TTC549 (cell line): ENCODE data around the gene GBGT1.

ENCODE experiments used
- FAIRE-seq: peaks from 2 replicates; lab custom pipeline; 2012; peaks lifted over from hg19 to GRCh38; lab: Jason Lieb, UNC

GBGT1 gene

GRCh38 chr9:133125941-133126696 lies 37.6 kb downstream of the GBGT1 start:
- FAIRE-seq, result no peak

- no peak for FAIRE-seq
Observed at GRCh38 chr9:133124907-133125275, 38.8 kb downstream of the GBGT1 start.

GRCh38 chr9:133124123-133124906 lies 39.4 kb downstream of the GBGT1 start:
- FAIRE-seq, result no peak

DNA sequence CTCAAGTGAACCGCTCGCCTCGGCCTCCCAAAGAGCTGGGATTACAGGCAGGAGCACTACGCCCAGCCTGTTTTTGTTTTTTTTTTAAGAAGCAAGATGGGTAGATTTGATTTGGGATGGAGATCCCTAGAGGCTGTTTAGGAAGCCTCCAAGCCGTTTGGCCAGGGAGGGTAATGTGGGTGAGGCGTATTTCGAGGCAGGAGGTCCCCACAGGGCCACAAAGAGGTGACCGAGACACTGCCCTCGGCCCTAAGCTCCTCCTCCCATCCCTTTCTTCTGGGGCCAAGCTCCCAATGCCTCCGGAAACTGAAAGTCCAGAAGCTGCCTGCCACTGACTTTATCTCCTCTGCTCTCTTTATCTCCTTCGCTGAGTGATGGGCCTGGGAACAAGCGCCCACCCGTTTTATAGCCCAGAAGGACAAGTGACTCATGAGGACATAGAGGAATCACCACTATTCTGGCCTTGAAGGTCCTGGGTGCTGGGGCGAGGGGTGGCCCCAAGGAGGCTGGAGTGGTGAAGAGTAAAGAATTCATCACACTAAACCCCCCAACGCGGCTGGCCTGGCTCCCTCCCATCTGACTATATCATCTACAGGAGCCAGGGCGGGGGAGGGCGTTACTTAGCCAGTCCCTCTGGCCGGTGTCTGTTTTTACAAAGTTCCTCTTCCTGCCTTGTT lies 40.6 kb downstream of the GBGT1 start:
- FAIRE-seq, result no peak

DNA sequence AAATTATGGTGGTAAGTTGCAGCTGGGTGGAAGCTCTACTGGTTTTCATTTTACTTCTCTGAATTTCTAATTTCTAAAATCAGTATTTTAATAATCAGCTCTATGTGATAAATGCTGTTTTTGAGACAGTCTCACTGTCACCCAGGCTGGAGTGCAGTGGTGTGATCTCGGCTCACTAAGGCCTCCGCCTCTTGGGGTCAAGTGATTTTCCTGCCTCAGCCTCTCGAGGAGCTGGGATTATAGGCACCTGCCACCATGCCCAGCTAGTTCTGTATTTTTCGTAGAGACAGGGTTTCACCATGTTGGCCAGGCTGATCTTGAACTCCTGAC lies 41.1 kb downstream of the GBGT1 start:
- FAIRE-seq, result no peak

- no peak for FAIRE-seq
Observed at GRCh38 chr9:133121915-133122550, 41.7 kb downstream of the GBGT1 start.

- FAIRE-seq, result no peak
Observed at GRCh38 chr9:133121198-133121914, 42.4 kb downstream of the GBGT1 start, which contains the start of gene RALGDS. Gene RALGDS (minus strand): TSS chr9:133121240. CDS start chr9:133121154, 86 bp downstream.

DNA sequence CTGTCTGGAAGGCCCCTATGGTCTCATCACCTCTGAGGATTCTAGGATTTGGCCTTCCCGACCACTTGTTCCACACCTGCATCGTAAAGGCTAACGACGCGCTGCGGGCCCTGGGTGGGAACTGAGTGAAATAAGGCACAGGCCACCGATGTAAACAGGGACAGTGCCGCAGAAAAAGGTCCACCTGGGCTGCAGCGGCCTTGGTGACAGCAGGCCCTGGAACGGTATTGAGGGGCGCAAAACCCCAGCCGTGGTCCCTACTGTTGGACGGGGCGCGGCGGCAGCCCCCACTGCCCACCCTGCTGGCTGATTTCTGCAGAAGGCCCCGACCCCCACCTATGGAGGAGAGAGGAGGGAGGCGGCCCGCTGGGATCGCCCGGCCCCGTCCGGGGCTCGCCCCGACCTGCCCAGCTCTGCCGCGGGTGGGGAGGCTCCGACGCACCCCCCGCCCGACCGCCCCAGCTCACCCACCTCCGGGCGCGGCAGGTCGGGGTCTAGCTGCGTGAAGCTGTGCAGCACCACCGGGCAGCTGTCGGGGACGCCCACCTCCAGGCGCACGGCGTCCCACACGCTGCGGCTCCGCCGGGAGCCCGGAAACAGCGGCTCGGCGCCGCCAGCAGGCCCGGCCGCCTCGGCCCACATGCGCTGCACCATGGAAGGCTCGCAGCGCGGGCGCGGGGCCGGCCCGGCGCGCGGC lies 43.1 kb downstream of the GBGT1 start:
- FAIRE-seq, result no peak

DNA sequence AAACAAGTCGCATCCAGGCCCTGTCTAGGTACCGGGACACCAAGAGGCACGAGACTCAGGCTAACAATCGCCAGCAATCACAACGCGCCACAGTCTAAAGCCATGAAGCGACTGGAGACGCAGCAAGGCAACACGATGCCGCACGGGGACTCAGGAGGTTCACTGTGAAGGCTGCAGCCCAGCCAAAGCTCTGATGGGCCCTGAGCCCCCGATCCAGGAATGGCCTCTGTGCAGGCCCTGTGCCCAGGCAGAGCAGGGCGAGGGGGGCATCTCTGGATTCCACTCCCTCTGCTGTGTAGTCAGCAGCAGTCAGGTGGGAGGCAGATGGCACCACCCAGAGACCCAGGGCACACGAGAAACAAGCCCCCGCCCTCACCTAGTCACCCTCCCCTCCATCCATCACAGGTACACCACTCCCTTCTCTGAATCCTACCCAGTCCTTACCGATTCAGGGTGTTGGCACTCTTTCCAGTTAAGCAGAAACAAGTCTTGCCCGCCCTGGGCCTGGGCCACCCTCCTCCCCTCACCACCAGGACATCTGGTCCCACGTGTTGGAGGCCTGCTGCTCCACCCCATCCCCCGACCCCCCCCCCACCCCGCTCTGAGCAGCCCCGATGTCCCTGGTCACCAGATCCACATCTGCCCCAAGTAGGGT lies 43.7 kb downstream of the GBGT1 start:
- no peak for FAIRE-seq

GRCh38 chr9:133119103-133119845 lies 44.4 kb downstream of the GBGT1 start:
- FAIRE-seq, result no peak

GRCh38 chr9:133118568-133118967 lies 45.1 kb downstream of the GBGT1 start:
- FAIRE-seq, result no peak

- FAIRE-seq, result no peak
Observed at GRCh38 chr9:133118179-133118520, 45.6 kb downstream of the GBGT1 start.

GRCh38 chr9:133117271-133118178 lies 46.2 kb downstream of the GBGT1 start:
- no peak for FAIRE-seq

GRCh38 chr9:133116346-133117231 lies 47.1 kb downstream of the GBGT1 start:
- no peak for FAIRE-seq

GRCh38 chr9:133115604-133116345 lies 47.9 kb downstream of the GBGT1 start:
- FAIRE-seq, result no peak

DNA sequence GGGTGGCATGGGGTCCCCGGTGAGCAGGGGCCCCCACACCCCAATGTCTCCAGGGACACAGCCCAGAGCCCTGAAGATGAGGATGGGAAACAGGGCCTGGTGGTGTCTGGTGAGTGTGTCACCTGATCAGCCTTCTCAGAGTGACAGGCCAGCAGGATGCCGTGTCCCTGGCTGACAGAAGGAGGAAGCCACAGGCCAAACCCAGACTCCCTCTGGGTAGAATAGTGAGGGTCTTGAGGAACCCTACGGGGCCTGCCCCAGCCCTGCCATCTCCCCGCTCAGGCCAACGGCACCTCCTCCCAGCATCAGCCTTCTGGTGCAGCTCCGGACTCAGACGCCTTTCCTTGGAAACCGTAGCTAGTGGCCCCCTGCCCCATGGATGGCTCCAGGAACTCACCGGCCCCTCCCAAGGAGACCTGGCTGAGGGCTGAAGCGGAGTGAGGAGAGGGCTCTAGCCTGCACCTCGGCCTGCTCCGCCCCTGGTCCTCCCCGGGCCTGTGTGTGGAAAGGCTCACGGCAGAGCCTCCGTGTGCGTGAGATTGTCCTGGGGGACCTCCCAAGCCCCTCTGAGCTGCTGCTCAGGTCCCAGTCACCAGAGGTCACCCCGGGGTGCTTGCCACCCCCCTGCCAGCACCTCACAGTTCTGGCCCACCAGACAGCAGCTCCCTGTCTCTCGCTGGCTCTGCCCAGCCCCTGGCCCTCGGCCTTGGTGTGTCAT lies 48.7 kb downstream of the GBGT1 start:
- no peak for FAIRE-seq
